ENCODE measurements around the gene KCNH5.

DNA sequence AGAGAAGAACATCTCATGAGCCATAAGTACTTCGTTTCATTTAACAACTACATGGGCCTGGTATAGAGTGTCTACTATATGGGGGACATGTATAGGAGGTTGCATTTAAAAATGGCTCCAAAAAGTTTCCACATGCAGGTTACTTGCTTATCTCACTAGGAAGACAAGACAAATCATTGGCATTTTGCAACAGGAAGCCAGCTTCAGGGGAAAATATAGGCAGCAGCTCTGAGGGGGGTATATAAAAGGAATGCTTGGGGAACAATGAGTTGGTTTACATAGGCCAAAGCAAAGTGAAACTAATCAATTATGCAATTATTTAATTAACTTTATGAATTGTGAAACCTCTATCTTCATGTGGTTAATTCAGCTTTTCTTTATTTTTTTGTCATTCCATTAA, 225.3 kb downstream of the KCNH5 start:
- TF ChIP-seq CTCF (IDR thresholded peaks at IDR 0.05), result no peak
- no peak for TF ChIP-seq POLR2A (IDR thresholded peaks at IDR 0.05)
